ENCODE data around the gene RPS16.

RPS16 gene

DNA sequence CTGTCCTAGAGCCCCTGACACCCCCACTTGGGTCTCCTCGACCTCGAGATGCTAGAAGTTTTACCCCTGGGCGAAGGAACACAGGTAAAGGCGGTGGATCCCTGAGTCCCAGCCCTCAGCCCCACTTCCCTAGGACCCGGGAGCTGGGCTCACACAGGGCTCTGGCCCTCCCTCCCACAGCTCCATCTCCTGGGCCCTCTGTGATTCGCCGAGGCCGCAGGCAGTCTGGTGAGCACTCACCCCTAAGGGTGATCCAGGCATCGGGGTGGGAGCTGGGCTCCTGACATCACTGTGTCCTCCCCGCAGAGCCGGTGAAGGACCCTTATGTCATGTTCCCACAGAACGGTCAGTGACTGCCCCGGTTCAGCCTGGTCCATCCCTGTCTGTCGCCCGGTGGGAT lies 15.0 kb downstream of the RPS16 start:
- DNase-seq, result no peak

DNA sequence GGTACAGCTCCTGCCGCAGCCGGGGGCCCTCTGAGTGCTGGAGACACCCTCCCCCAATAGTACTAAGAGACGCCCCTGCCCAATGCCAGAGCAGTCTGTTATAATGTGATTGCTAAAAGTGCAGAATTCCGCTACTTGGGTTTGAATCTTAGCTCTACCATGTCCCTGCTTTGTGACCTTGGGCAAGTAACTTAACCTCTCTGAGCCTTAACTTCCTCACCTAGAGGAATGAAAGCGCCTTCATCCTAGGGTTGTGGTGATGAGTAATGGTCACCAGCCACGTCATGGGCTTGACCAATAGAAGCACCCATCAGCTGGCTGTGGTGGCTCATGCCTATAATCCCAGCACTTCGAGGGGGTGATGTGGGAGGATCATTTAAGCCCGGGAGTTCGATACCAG lies 16.7 kb downstream of the RPS16 start:
- peak in 1 of 4 experiments; percentile 36 for DNase-seq

GRCh38 chr19:39417463-39418181 lies 18.1 kb downstream of the RPS16 start:
- DNase-seq, result no peak

DNA sequence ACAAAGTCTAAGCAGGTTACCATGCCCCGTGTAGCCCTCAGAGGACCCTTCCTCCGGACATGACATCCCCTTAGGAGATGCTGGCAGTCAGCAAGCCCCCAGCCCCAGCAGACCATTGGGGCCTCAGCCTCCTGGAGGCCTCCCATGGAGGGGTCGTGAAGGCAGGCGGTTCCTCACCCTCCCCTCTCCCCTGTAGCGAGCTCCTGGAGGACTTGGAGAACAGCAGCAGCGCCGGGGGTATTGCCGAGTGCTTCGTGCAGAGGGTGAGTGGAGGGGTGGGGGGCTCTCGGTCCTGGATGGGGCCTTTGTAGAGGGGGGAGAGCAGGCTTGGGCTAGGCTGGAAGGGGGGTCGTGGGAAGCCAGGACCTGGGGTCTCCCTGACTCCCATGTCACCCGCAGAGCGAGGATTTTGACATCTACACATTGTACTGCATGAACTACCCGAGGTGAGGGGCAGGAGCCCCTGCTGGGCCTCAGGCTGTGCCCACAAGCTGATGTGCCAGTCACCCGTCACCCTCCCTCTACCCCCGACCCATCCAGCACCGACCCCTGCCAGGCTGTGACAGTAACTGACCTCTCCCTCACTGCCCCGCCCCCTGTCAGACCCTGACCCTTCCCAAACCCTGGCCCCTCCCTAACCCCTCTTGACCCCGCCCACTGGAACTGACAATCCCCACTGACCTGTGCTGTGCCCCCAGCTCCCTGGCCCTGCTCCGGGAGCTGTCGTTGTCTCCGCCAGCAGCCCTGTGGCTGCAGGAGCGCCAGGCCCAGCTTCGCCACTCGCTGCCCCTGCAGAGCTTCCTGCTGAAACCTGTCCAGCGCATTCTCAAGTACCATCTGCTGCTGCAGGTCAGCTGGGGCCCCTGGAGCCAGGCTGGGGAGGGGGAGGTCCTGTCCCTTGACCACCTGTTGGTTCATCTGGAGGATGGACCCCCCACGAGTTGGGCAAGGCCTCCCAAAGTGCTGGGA lies 19.3 kb downstream of the RPS16 start:
- DNase-seq, result no peak

DNA sequence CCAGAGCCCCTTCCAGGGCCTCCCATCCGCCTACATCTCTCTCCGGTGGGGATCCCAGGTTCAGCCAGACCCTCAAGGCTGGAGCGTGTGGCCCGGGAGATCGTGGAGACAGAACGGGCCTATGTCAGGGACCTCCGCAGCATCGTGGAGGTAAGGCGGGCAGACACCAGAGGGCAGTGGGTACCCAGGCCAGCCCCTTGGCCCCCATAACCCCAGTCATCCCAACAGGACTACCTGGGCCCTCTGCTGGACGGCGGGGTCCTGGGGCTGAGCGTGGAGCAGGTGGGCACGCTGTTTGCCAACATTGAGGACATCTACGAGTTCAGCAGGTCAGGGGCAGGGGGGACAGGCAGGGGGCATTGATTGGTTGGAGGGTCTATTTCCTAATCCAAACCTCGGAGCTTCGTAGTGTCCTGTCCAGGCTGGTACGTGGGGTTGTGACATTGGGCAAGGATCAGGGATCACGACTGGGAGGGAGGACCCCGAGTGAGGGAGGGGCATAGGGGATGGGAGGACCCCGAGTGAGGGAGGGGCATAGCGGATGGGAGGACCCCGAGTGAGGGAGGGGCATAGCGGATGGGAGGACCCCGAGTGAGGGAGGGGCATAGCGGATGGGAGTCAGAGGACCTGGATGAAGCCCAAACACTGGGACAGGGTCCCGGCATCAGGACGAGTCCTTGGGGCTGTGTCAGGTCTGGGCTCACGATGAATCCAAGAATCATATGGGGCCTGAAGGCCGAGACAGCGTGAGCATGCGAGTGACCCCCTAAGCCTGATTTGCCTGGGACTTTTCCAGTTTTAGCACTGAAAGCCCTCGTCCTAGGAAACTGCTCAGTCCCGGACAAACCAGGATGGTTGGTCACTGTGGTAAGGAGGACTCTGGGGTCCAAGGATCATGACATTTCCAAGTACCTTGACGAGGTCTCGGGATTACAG lies 20.4 kb downstream of the RPS16 start:
- no peak for DNase-seq

- DNase-seq, result peak; percentile 44 to 67 (median 54)
These were observed 21.7 kb downstream of the RPS16 start for GRCh38 chr19:39413911-39414608.

GRCh38 chr19:39413272-39413910 lies 22.4 kb downstream of the RPS16 start:
- DNase-seq, result peak in 3 of 4 experiments; percentile 32 to 35 (median 33)

DNA sequence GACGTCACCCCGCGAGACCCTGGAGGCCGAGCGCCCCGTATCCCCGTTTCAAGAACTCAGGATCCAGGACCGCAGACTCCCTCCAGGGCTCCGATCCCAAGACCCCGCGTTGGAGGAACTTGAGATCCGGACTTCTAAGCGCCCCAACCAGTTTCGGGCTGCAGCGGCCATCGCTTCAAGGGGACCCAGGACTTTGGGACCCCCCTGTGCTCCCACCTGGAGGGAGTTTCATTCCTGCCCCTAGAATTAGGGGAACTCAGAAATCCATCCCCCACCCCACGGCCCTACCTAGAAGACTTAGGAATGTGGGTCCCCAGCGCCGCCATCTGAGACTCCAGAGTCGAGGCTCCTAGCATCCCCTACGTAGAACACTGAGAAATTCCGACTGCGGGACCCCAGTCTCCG lies 22.9 kb downstream of the RPS16 start:
- no peak for DNase-seq

DNA sequence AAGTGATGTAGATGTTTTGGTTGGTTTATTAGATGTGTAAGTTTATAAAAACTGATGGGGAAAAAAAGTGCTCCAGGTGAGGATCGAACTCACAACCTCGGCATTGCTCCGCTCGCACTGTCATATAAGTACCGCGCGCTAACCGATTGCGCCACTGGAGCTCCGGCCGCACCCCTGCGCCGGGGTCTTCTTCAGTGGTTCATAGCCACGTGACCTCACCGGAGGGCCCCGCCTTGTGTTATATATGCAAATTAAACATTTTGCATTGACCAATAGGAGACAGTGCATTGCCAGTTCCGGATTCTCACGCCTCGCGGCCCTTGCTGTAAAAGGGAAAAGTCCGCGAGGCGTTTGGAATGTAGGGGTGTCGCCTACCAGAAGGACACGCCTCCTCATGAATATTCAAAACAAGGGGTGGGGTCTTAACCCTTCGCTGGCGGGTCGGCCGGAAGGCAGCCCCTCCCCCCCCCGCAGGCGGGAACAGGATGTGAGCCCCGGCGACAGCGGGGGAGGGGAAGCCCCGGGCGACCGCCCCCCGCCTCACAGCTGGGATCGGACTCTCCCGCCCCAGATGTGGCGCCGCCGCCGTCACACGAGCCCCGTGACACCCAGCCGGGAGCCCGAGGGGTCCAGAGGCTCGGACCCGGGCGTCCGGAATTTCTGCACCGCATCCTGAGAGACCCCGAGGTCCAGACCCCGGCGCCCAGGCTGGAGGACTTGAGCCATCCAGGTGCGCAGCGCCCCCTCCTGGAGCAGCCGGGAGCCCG lies 23.5 kb downstream of the RPS16 start, which contains the start of gene PLEKHG2:
TSS of gene PLEKHG2 (plus strand) at position 570 of the 767 bp plus-strand sequence. CDS start 1,418 bp downstream, outside the sequence.
- DNase-seq, result peak; percentile 97 to 100 (median 99)

DNA sequence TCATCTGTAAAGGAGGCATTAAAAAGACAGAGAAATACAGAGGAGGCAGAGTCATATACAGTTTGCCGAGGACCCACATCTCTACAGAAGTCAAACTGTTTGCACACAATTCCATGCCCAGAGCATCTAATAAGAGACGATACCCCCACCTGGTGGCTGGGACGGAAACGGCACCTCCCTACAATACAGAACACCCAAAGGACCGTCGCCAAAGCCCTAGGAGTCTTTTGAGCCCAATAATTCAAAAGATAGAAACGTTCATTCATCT lies 24.0 kb downstream of the RPS16 start:
- DNase-seq, result peak; percentile 95 to 97 (median 96)

- DNase-seq, result peak; percentile 69 to 81 (median 78)
These were observed 24.5 kb downstream of the RPS16 start for GRCh38 chr19:39411081-39411831.

- DNase-seq, result peak; percentile 55 to 68 (median 62)
These were observed 25.0 kb downstream of the RPS16 start for GRCh38 chr19:39410831-39411080.

GRCh38 chr19:39410017-39410830 lies 25.5 kb downstream of the RPS16 start:
- peak in 2 of 4 experiments; percentile 92 to 93 for DNase-seq

GRCh38 chr19:39409208-39410016 lies 26.3 kb downstream of the RPS16 start:
- DNase-seq, result peak; percentile 89 to 94 (median 92)

GRCh38 chr19:39408392-39409207 lies 27.1 kb downstream of the RPS16 start:
- peak; percentile 52 to 61 (median 58) for DNase-seq

GRCh38 chr19:39407660-39408391 lies 27.9 kb downstream of the RPS16 start:
- DNase-seq, result peak; percentile 55 to 74 (median 60)

GRCh38 chr19:39407410-39407659 lies 28.4 kb downstream of the RPS16 start:
- DNase-seq, result peak in 1 of 4 experiments; percentile 67
